Measurements from ENCODE around the gene MOCS3. TPM values are rescaled to one million over a fixed set of nuclear protein-coding genes. Genes with fewer than 3 reads are reported as not detected.

MOCS3 gene
- total RNA-seq, 2 experiments from 2014 or later: 2.7 to 3.0 TPM

DNA sequence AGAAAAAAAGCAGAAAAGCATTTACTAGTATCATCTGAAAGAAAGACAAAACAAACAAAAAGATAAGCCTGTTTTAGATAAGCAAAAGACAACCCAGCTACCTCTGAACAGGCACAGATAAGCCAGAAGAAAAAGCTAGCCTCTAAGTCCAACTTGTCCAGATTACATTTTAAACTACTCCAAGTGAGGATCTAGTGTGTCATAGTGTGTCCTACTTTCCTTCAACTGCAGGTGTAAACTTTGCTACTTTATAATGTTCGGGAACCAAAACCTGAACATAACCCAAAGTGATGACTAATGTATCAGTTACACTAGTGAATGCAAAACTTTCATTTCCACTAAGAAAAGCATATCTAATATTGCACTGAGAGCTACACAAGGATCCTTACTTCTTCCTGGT, 46.9 kb upstream of the MOCS3 start:
- Histone ChIP-seq H3K36me3 (ENCODE audit: insufficient read depth, low read length) (peaks cover 8% of the 10 kb centered on the region), H3K27me3 (ENCODE audit: control insufficient read depth in 1 of 2, insufficient read depth in 2 of 2, low read length in 2 of 2) (no peaks in the 10 kb centered on the region), H3K4me1 (ENCODE audit: insufficient read depth, low read length) (peaks cover 34% of the 10 kb centered on the region), H3K9me3 (ENCODE audit: control insufficient read depth in 1 of 2, insufficient read depth in 1 of 2, low read length in 2 of 2) (no peaks in the 10 kb centered on the region), H3K4me3 (ENCODE audit: low read length) (no peak overlapping the region), H3K27ac (ENCODE audit: low read depth in 1 of 2, low read length in 2 of 2) (no peak overlapping the region)
- DNase-seq: no peak
- no peak for ATAC-seq (ENCODE audit: poor library complexity)
- Mint-ChIP-seq H3K36me3 (ENCODE audit: low read depth) (peaks cover 34% of the 10 kb centered on the region), H3K27ac (peak overlapping the region; percentile 76), H3K4me1 (ENCODE audit: low read depth) (peaks cover 81% of the 10 kb centered on the region), H3K4me3 (no peak overlapping the region), H3K27me3 (no peaks in the 10 kb centered on the region), H3K9me3 (no peaks in the 10 kb centered on the region)
- POLR2A ChIA-PET: interaction anchor here (0.7 to 1.9 kb wide), 2 partner anchors 9 to 16 kb away, joined by 3 to 5 read pairs; no protein-coding TSS in a partner anchor
- TF ChIP-seq, protein P1, sequence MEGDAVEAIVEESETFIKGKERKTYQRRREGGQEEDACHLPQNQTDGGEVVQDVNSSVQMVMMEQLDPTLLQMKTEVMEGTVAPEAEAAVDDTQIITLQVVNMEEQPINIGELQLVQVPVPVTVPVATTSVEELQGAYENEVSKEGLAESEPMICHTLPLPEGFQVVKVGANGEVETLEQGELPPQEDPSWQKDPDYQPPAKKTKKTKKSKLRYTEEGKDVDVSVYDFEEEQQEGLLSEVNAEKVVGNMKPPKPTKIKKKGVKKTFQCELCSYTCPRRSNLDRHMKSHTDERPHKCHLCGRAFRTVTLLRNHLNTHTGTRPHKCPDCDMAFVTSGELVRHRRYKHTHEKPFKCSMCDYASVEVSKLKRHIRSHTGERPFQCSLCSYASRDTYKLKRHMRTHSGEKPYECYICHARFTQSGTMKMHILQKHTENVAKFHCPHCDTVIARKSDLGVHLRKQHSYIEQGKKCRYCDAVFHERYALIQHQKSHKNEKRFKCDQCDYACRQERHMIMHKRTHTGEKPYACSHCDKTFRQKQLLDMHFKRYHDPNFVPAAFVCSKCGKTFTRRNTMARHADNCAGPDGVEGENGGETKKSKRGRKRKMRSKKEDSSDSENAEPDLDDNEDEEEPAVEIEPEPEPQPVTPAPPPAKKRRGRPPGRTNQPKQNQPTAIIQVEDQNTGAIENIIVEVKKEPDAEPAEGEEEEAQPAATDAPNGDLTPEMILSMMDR (IDR thresholded peaks at IDR 0.05): no peak
- CTCF ChIA-PET: interaction anchor here (1.5 to 5.5 kb wide), 2 partner anchors 18 to 20 kb away, joined by 6 to 31 read pairs; partner anchors contain the start of gene ADNP
- intact Hi-C loops (cut with DNase I, micrococcal nuclease): no loop called here

DNA sequence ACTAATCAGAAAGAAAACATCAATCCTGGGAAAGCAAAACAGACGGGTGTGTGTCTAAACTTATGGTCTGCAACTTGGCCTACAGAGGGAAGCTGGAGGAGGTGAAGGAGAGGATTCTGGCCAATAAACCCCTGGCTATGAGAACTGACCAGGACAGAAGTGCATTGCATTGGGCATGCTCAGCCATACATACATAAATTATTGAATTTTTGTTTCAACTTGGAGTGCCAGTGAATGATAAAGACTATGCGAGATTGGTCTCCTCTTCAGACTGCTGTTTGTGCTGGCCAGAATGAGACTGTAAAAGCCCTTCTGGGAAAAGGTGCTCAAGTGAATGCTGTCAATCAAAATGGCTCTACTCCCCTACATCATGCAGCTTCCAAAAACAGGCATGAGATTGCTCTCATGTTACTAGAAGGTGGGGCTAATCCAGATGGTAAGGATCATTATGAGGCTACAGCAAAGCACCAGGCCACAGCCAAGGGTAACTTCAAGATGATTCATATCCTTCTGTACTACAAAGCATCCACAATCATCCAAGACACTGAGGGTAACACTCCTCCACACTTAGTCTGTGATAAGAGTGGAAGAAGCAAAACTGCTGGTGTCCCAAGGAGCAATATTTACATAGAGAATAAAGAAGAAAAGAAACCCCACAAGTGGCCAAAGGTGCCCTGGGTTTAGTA, 44.8 kb upstream of the MOCS3 start:
- peaks cover 33% of the 10 kb centered on the region for H3K4me1 ChIP-seq (ENCODE audit: insufficient read depth, low read length)
- H3K4me3 Mint-ChIP-seq: no peak overlapping the region
- CTCF ChIA-PET: interaction anchor here (1.0 to 1.6 kb wide), 3 partner anchors 11 to 18 kb away, joined by 3 to 12 read pairs (median 5); partner anchors contain the start of gene ADNP

DNA sequence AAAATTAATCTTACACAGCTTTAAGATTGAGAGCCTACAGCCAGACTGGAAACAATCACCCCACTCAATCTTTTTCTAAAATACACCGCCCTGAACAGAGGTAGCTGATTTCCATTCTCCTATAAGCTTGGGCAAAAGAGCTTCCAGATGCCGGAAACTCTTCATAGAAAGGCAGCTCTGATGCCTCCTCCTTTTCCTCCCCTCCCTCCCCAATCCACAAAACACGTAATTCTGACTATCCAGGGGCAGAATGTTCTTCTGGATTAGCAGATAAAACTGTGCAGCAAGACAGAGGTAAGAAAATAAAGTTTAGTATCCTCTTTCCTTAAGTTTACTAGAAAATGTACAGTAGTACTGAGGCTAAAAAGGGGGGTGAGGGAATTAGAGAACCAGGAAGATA, 43.2 kb upstream of the MOCS3 start:
- DNase-seq (no peak), ATAC-seq (ENCODE audit: poor library complexity) (no peak)
- peak overlapping the region; percentile 1 for H3K4me3 Mint-ChIP-seq
- no peaks in the 10 kb centered on the region for H3K9me3 ChIP-seq (ENCODE audit: control insufficient read depth in 1 of 2, insufficient read depth in 1 of 2, low read length in 2 of 2)
- H3K4me1 ChIP-seq (ENCODE audit: insufficient read depth, low read length): peaks cover 36% of the 10 kb centered on the region
- H3K27me3 ChIP-seq (ENCODE audit: control insufficient read depth in 1 of 2, insufficient read depth in 2 of 2, low read length in 2 of 2): no peaks in the 10 kb centered on the region
- intact Hi-C loops (cut with DNase I, micrococcal nuclease): loop anchor here in 1 of 2 experiments (1.0 kb wide), 1 partner anchor 14 kb away; no protein-coding TSS in a partner anchor
- peaks cover 44% of the 10 kb centered on the region for H3K36me3 Mint-ChIP-seq (ENCODE audit: low read depth)
- ChIA-PET POLR2A (interaction anchor here (4.1 kb wide), 1 partner anchor 15 kb away, joined by 18 read pairs; the partner anchor contains the start of gene ADNP), CTCF (interaction anchor here (1.2 to 2.0 kb wide), 4 partner anchors 14 to 121 kb away, joined by 5 to 12 read pairs (median 10); partner anchors contain the start of genes ADNP and BCAS4)
- TF ChIP-seq, protein P1 (IDR thresholded peaks at IDR 0.05): no peak
- H3K27ac Mint-ChIP-seq: peak overlapping the region; percentile 57
- peaks cover 14% of the 10 kb centered on the region for H3K36me3 ChIP-seq (ENCODE audit: insufficient read depth, low read length)
- H3K4me3 ChIP-seq (ENCODE audit: low read length): no peak overlapping the region
- no peaks in the 10 kb centered on the region for H3K27me3 Mint-ChIP-seq
- H3K27ac ChIP-seq (ENCODE audit: low read depth in 1 of 2, low read length in 2 of 2): no peak overlapping the region
- H3K9me3 Mint-ChIP-seq: no peaks in the 10 kb centered on the region
- H3K4me1 Mint-ChIP-seq (ENCODE audit: low read depth): peaks cover 88% of the 10 kb centered on the region

More for the DNA sequence above, 44.8 kb upstream of the MOCS3 start:
- Mint-ChIP-seq H3K27me3 (no peaks in the 10 kb centered on the region), H3K27ac (peak overlapping the region; percentile 57), H3K4me1 (ENCODE audit: low read depth) (peaks cover 89% of the 10 kb centered on the region), H3K36me3 (ENCODE audit: low read depth) (peaks cover 45% of the 10 kb centered on the region), H3K9me3 (no peaks in the 10 kb centered on the region)
- intact Hi-C loops (cut with DNase I, micrococcal nuclease): no loop called here
- Histone ChIP-seq H3K9me3 (ENCODE audit: control insufficient read depth in 1 of 2, insufficient read depth in 1 of 2, low read length in 2 of 2) (no peaks in the 10 kb centered on the region), H3K27me3 (ENCODE audit: control insufficient read depth in 1 of 2, insufficient read depth in 2 of 2, low read length in 2 of 2) (no peaks in the 10 kb centered on the region), H3K27ac (ENCODE audit: low read depth in 1 of 2, low read length in 2 of 2) (no peak overlapping the region), H3K36me3 (ENCODE audit: insufficient read depth, low read length) (peaks cover 8% of the 10 kb centered on the region), H3K4me3 (ENCODE audit: low read length) (no peak overlapping the region)
- DNase-seq: peak in 1 of 14 experiments; percentile 25
- POLR2A ChIA-PET: interaction anchor here (4.1 kb wide), 1 partner anchor 16 kb away, joined by 18 read pairs; the partner anchor contains the start of gene ADNP
- TF ChIP-seq, protein P1 (IDR thresholded peaks at IDR 0.05): no peak
- ATAC-seq (ENCODE audit: poor library complexity): peak; percentile 71
